ENCODE data around the gene TEX12.
"Not testable (repeated sequence)": the region's sequence is repeated elsewhere in the genome, so short reads cannot be mapped to it uniquely, and the experiment has no call there.

The TEX12 gene

DNA sequence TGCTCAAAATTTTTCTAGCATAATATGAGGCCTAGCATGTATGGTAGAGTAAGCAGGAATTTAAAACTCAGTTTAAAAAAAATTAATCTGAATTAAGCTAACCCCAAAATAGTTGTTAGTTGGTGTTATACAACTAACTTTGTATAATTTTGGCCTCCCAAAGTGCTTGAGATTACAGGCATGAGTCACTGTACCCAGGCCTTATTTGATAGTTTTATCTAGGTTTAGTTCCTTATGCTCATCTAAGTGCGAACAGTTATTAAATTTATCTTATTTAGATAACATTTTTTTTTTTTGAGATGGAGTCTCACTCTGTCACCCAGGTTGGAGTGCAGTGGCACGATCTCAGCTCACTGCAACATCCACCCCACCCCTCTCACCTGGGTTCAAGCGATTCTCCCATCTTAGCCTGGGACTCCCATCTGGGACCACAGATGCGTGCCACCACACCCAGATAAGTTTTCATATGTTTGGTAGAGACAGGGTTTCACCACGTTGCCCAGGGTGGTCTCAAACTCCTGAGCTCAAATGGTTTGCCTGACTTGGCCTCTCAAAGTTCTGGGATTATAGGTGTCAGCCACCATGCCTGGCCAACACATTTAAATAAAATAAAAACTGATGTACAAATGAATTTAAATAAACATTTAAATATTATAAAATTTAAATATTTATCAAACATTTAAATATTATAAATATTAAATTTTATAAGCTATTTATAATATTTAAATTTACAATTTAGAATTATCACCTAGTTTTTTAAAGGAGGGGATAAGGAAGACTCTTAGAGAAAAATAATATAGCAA, 10.8 kb upstream of the TEX12 start:
- Histone ChIP-seq H3K4me1 (ENCODE audit: control insufficient read depth, insufficient read depth, low read length, unreplicated experiment) (peaks cover 28% of the 10 kb centered on the region), H3K27ac (ENCODE audit: low read depth, low read length) (peak overlapping the region; percentile 76), H2AFZ (ENCODE audit: low read length, unreplicated experiment) (no peak overlapping the region), H3K27me3 (ENCODE audit: insufficient read depth, low read length) (no peaks in the 10 kb centered on the region), H3K4me3 (ENCODE audit: low read depth, low read length) (no peak overlapping the region), H3K36me3 (ENCODE audit: insufficient read depth, low read length) (no peaks in the 10 kb centered on the region), H3K79me2 (ENCODE audit: control insufficient read depth, insufficient read depth, low read length, unreplicated experiment) (no peaks in the 10 kb centered on the region)

DNA sequence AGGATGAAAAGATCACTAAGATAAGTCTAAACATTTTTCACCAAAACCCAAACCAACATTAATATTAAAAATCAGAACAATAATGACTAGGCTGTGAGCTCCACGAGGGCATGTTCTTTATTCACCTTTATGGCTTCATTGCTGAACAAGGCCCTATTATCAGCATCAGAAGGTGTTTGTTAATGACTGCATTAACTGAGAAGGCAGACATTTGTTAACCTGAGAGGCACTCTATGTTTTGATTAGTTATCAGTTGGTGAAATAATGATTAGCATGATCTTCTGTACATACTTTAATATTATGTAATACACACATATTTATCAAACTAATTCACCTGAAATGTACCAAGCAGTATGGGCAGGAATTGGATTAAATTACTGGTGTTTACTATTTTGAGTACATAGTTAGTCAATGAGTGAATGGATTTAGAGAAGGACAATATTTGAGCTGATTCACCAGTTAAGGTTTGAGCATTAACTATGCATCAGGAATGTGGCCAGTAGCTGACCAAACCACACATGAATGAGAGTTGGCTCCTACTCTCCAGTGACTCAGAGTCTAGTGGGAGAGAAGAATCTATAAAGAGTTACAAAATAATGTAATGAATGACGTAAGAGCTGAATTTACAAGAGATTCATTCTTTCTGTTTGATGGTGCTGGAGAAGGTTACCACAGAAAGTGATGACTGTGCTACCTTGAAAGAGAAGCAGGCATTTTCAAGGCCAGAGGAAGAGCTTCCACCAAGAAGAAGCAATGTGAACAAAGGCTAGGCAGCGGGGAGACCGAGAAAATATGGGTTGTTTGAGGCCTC, 10.0 kb upstream of the TEX12 start:
- Histone ChIP-seq H2AFZ (ENCODE audit: low read length, unreplicated experiment) (no peak overlapping the region), H3K4me3 (ENCODE audit: low read depth, low read length) (no peak overlapping the region), H3K27ac (ENCODE audit: low read depth, low read length) (peak overlapping the region; percentile 76), H3K4me1 (ENCODE audit: control insufficient read depth, insufficient read depth, low read length, unreplicated experiment) (peaks cover 28% of the 10 kb centered on the region), H3K27me3 (ENCODE audit: insufficient read depth, low read length) (no peaks in the 10 kb centered on the region), H3K36me3 (ENCODE audit: insufficient read depth, low read length) (no peaks in the 10 kb centered on the region), H3K79me2 (ENCODE audit: control insufficient read depth, insufficient read depth, low read length, unreplicated experiment) (no peaks in the 10 kb centered on the region)

DNA sequence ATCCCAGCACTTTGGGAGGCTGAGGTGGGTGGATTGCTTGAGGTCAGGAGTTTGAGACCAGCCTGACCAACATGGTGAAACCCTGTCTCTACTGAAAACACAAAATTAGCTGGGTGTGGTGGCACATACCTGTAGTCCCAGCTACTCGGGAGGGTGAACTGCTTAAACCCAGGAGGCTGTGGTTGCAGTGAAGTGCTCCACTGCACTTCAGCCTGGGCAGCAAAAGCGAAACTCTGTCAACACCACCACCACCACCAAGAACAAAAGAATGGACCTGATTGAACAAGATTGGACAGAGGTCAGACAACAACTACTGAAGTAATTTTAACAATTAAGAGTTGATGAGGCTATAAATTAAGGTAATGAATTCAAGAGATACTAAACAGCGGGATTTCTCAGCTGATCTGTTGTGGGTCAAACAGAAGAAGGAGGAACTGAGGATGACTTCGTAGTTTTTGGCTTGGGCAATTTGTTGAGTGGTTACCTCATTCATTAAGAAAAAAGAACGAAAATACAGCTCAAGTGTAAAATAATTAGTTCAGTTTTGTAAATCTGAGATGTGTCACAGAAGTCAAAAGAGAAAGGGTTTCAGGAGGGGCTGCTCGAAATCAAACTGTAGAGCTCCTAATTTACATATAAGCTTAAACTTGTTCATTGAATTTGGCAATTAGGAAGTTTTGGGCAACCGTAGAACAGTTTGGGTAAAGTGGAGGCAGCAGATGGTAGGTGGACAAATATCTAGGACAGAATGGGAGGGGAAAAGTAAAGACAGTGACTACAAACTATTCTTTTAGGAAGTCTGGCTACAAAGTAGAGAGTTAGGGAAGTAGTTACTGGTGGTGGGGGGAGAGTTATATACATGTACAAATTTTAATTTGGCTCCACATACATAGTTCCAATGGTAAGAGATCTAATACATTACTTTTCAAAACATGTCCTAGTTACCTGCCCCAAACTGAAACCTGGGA, 7.8 kb upstream of the TEX12 start:
- H3K27ac ChIP-seq (ENCODE audit: low read depth, low read length), result no peak overlapping the region

DNA sequence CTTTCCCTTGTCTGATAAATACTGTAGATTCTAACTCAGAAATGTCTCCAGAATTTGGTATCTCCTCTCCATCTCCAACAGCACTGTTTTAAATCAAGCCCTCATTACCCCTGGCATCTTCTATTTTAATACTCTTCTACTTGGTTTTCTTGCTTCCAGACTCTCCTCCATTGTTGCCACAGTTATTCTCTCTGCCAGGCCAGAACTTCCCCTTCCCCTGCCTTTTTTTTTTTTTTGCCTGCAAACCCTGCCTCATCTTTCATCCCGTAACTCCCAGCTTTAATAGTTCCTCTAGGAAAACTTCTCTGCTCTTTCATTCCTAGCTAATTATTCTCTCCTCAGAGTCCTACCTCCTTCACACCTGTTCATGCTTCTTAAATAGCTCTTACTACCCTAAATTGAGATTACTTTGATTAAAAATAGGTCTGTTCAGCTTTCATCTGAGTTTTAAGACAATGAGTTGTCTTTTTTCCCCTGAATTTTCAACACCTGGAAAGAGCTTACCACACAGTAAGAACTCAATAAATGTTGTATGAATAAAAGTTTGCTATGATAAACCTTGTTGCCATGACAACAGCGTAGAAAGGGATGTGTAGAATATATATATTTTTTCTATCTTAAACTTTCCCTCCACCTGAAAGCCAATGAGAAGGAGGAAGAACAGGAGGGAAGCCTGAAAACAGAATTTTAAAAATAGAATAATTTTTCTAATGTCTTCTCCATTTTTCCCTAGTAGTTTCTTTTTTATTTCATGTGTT, 6.9 kb upstream of the TEX12 start:
- Histone ChIP-seq H3K27ac (ENCODE audit: low read depth, low read length) (no peak overlapping the region), H3K4me1 (ENCODE audit: control insufficient read depth, insufficient read depth, low read length, unreplicated experiment) (peaks cover 42% of the 10 kb centered on the region), H3K79me2 (ENCODE audit: control insufficient read depth, insufficient read depth, low read length, unreplicated experiment) (no peaks in the 10 kb centered on the region), H3K36me3 (ENCODE audit: insufficient read depth, low read length) (no peaks in the 10 kb centered on the region), H3K27me3 (ENCODE audit: insufficient read depth, low read length) (no peaks in the 10 kb centered on the region), H3K4me3 (ENCODE audit: low read depth, low read length) (no peak overlapping the region), H2AFZ (ENCODE audit: low read length, unreplicated experiment) (no peak overlapping the region)

More for the DNA sequence above, 7.8 kb upstream of the TEX12 start:
- no peaks in the 10 kb centered on the region for H3K27me3 ChIP-seq (ENCODE audit: insufficient read depth, low read length)
- H3K4me1 ChIP-seq (ENCODE audit: control insufficient read depth, insufficient read depth, low read length, unreplicated experiment), result peaks cover 35% of the 10 kb centered on the region
- no peak overlapping the region for H2AFZ ChIP-seq (ENCODE audit: low read length, unreplicated experiment)
- H3K79me2 ChIP-seq (ENCODE audit: control insufficient read depth, insufficient read depth, low read length, unreplicated experiment), result no peaks in the 10 kb centered on the region
- H3K4me3 ChIP-seq (ENCODE audit: low read depth, low read length), result no peak overlapping the region
- no peaks in the 10 kb centered on the region for H3K36me3 ChIP-seq (ENCODE audit: insufficient read depth, low read length)

DNA sequence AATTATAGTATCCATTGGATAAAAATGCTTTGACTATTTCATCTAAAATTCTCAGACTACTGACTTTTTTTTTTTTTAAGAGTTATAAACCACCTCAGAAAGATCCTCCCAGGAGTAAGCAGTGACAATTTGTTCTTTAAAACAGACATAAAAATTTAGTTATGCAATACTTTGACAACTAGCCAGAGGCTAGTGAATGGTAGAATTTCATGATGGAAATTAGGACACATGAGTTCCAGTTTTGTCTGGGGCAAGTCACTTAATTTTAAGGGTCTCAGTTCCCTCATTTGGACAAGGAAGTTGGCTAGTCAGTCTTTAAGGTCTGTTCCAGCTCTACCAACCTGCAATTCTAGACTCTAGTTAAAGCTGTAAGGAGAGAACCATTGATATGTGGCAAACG, 6.2 kb upstream of the TEX12 start:
- Histone ChIP-seq H3K79me2 (ENCODE audit: control insufficient read depth, insufficient read depth, low read length, unreplicated experiment) (no peaks in the 10 kb centered on the region), H3K36me3 (ENCODE audit: insufficient read depth, low read length) (no peaks in the 10 kb centered on the region), H3K4me1 (ENCODE audit: control insufficient read depth, insufficient read depth, low read length, unreplicated experiment) (peaks cover 40% of the 10 kb centered on the region), H3K27me3 (ENCODE audit: insufficient read depth, low read length) (no peaks in the 10 kb centered on the region), H3K27ac (ENCODE audit: low read depth, low read length) (no peak overlapping the region), H2AFZ (ENCODE audit: low read length, unreplicated experiment) (no peak overlapping the region), H3K4me3 (ENCODE audit: low read depth, low read length) (no peak overlapping the region)

DNA sequence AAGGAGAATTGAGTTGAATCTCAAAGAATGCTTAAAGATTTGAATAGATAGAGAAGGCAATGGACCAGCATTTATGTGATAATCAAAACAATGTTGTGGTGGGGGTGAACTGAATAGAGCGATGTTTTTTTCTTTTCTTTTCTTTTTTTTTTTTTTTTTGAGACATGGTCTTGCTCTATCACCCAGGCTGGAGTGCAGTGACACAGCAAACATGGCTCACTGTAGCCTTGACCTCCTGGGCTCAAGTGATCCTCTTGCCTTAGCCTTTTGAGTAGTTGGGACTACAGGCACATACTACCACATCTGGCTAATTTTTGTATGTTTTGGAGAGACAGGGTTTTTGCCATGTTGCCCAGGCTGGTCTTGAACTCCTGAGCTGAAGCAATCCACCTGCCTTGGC, 5.0 kb upstream of the TEX12 start:
- H3K36me3 ChIP-seq (ENCODE audit: insufficient read depth, low read length); H3K79me2 ChIP-seq (ENCODE audit: control insufficient read depth, insufficient read depth, low read length, unreplicated experiment); H3K27ac ChIP-seq (ENCODE audit: low read depth, low read length); H2AFZ ChIP-seq (ENCODE audit: low read length, unreplicated experiment); H3K27me3 ChIP-seq (ENCODE audit: insufficient read depth, low read length); H3K4me3 ChIP-seq (ENCODE audit: low read depth, low read length): not testable (repeated sequence)
- peaks cover 32% of the 10 kb centered on the region for H3K4me1 ChIP-seq (ENCODE audit: control insufficient read depth, insufficient read depth, low read length, unreplicated experiment)

DNA sequence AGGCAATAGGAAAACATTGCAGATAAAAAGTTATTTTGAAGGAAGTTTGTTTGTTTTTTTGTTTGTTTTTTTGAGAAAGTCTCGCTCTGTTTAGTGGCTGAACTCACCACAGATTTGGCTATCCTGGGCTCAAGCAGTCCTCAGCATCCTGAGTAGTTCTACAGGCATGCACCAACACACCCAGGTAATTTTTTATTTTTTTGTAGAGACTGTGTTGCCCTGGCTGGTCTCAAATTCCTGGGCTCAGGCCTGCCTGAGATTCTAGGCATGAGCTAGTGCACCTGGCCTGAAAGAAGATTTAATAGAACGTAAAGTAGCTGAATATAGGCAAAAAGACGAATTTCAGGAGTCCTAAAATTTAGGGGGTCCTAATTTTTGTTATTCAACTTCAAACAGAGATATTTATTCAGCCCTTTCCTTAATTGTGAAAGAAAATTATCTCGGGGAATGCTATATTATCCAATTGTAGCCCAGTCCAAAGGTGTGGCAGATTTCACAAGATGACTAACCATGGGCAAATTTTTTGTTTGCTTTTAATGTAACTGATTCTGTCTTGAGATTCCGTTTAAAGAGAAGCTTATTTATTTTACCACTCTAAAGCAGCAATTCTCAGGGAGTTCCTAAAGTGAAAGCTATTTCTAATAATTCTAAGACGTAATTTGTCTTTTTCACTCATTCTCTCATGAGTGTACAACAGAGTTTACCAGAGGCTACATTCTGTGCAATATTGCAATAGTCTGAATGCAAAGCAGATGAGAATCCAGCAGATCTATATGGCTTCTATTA, 4.2 kb upstream of the TEX12 start:
- H2AFZ ChIP-seq (ENCODE audit: low read length, unreplicated experiment), result peak overlapping the region; percentile 32
- no peaks in the 10 kb centered on the region for H3K36me3 ChIP-seq (ENCODE audit: insufficient read depth, low read length)
- no peaks in the 10 kb centered on the region for H3K79me2 ChIP-seq (ENCODE audit: control insufficient read depth, insufficient read depth, low read length, unreplicated experiment)
- peaks cover 27% of the 10 kb centered on the region for H3K4me1 ChIP-seq (ENCODE audit: control insufficient read depth, insufficient read depth, low read length, unreplicated experiment)
- H3K27ac ChIP-seq (ENCODE audit: low read depth, low read length), result no peak overlapping the region
- no peaks in the 10 kb centered on the region for H3K27me3 ChIP-seq (ENCODE audit: insufficient read depth, low read length)
- peak overlapping the region; percentile 26; the same call in 1 of the 2 replicates for H3K4me3 ChIP-seq (ENCODE audit: low read depth, low read length)

DNA sequence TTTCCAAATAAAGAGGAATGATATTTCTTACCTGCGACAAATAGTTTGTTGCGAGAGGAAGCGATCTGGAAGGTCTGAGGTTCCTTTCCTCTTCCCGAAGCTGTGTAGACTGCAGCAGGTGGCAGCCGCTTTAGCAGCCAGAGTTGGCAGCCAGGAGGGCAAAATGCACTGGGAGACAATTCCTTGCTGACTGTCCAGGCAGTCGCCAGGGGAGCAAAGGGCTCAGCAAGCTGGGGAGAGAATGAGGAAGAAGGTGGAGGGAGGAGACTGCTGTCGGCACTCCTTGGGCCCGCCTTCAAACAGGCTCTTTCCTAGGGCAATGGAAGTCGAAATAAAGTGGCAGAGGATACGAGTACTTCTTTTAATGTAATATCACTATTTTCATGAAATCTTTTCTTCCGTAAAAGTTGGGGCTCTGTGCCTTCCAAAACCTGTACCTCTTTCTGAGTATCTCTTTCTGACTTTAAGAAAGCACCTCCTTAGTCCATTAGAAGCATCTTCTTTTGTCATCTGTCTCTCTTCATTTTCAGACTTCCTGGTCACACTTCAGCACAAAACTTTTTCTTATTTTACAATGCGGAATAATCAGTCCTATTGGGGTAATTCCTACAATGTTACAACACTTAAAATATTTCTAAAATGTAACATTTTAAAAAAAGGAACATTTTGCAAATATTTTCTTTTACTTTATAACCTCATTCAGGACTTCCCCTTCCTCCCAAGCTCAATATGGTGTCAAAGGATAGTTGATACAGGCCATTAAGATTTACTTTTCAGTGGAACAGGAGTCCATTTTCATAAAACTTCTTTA, 3.1 kb upstream of the TEX12 start, which contains the start of gene IL18:
Gene IL18, minus strand, starts transcription at position 220 of the 811 bp plus-strand sequence. CDS start 9,041 bp downstream, outside the sequence.
- Histone ChIP-seq H3K27me3 (ENCODE audit: insufficient read depth, low read length) (no peaks in the 10 kb centered on the region), H3K27ac (ENCODE audit: low read depth, low read length) (no peak within 1 kb of the TSS), H3K4me1 (ENCODE audit: control insufficient read depth, insufficient read depth, low read length, unreplicated experiment) (peaks cover 21% of the 10 kb centered on the region), H3K4me3 (ENCODE audit: low read depth, low read length) (peak within 1 kb of the TSS; percentile 26; the same call in 1 of the 2 replicates), H2AFZ (ENCODE audit: low read length, unreplicated experiment) (peak within 1 kb of the TSS; percentile 32), H3K79me2 (ENCODE audit: control insufficient read depth, insufficient read depth, low read length, unreplicated experiment) (no peaks in the 10 kb centered on the region), H3K36me3 (ENCODE audit: insufficient read depth, low read length) (no peaks in the 10 kb centered on the region)

DNA sequence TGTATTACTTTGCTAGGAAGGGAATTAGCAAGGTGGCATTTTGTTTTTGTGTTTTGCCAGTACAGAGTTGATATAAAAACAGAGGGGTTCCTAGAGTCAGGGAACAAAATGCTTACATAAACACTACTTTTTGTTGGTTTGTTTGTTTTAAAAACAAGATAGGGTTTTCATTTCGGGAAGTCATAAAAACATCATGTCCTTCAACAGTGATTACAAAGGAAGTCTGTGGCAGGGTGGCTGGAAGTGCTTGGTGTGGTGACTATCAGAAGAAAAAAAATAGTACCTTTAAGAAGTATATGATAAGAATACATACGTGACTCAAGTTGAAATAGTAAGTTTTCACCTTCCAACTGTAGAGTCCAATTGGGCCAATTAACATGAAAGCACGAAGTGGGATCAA, 2.1 kb upstream of the TEX12 start:
- Histone ChIP-seq H3K4me1 (ENCODE audit: control insufficient read depth, insufficient read depth, low read length, unreplicated experiment) (peaks cover 21% of the 10 kb centered on the region), H2AFZ (ENCODE audit: low read length, unreplicated experiment) (peak overlapping the region; percentile 31), H3K36me3 (ENCODE audit: insufficient read depth, low read length) (no peaks in the 10 kb centered on the region), H3K27ac (ENCODE audit: low read depth, low read length) (no peak overlapping the region), H3K4me3 (ENCODE audit: low read depth, low read length) (no peak overlapping the region), H3K27me3 (ENCODE audit: insufficient read depth, low read length) (no peaks in the 10 kb centered on the region), H3K79me2 (ENCODE audit: control insufficient read depth, insufficient read depth, low read length, unreplicated experiment) (no peaks in the 10 kb centered on the region)

Data from ACC112 (cell line).